ENCODE data around the gene ZNF385C.

DNA sequence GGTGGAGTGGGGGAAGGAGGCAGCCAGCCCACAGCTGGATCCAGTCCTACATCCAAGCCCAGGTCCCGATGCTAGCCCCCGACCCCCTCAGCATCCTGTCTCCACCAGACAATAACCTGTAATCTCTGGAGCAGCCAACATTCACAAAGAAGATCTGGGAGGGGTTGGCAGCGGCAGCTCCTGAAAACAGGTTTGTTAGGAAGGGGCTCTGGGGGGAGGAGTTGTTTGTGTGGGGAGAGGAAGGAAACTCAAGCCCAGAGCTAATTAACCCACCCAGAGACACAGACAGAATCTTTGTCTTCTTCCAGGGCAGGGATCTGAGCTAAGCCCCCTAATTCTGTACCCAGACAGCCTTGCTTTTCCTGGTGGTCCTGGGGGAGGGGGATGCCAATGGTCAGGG, 43.2 kb downstream of the ZNF385C start:
- TF ChIP-seq, protein P1, sequence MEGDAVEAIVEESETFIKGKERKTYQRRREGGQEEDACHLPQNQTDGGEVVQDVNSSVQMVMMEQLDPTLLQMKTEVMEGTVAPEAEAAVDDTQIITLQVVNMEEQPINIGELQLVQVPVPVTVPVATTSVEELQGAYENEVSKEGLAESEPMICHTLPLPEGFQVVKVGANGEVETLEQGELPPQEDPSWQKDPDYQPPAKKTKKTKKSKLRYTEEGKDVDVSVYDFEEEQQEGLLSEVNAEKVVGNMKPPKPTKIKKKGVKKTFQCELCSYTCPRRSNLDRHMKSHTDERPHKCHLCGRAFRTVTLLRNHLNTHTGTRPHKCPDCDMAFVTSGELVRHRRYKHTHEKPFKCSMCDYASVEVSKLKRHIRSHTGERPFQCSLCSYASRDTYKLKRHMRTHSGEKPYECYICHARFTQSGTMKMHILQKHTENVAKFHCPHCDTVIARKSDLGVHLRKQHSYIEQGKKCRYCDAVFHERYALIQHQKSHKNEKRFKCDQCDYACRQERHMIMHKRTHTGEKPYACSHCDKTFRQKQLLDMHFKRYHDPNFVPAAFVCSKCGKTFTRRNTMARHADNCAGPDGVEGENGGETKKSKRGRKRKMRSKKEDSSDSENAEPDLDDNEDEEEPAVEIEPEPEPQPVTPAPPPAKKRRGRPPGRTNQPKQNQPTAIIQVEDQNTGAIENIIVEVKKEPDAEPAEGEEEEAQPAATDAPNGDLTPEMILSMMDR (IDR thresholded peaks at IDR 0.05 in 2 of 3, conservative IDR thresholded peaks at IDR 0.05 in 1 of 3; ENCODE audit: borderline replicate concordance in 1 of 3, insufficient read depth in 1 of 3, low read depth in 2 of 3, low read length in 2 of 3), result no peak
- TF ChIP-seq POLR2A (IDR thresholded peaks at IDR 0.05; ENCODE audit: borderline replicate concordance, extremely low read depth, insufficient read depth, insufficient read length) (no peak), SP1 (IDR thresholded peaks at IDR 0.05; ENCODE audit: low read depth) (no peak), EZH2 (IDR thresholded peaks at IDR 0.05) (no peak), YY1 (IDR thresholded peaks at IDR 0.05; ENCODE audit: extremely low read depth, insufficient replicate concordance, low read depth, low read length) (no peak), CEBPB (IDR thresholded peaks at IDR 0.05; ENCODE audit: low read depth) (no peak), ELF1 (IDR thresholded peaks at IDR 0.05; ENCODE audit: borderline replicate concordance, low read depth) (no peak)
- TF ChIP-seq, protein P2, sequence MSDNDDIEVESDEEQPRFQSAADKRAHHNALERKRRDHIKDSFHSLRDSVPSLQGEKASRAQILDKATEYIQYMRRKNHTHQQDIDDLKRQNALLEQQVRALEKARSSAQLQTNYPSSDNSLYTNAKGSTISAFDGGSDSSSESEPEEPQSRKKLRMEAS (IDR thresholded peaks at IDR 0.05), result no peak
- TF ChIP-seq, protein P3, sequence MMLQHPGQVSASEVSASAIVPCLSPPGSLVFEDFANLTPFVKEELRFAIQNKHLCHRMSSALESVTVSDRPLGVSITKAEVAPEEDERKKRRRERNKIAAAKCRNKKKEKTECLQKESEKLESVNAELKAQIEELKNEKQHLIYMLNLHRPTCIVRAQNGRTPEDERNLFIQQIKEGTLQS (IDR thresholded peaks at IDR 0.05), result no peak
- TF ChIP-seq, protein P4, sequence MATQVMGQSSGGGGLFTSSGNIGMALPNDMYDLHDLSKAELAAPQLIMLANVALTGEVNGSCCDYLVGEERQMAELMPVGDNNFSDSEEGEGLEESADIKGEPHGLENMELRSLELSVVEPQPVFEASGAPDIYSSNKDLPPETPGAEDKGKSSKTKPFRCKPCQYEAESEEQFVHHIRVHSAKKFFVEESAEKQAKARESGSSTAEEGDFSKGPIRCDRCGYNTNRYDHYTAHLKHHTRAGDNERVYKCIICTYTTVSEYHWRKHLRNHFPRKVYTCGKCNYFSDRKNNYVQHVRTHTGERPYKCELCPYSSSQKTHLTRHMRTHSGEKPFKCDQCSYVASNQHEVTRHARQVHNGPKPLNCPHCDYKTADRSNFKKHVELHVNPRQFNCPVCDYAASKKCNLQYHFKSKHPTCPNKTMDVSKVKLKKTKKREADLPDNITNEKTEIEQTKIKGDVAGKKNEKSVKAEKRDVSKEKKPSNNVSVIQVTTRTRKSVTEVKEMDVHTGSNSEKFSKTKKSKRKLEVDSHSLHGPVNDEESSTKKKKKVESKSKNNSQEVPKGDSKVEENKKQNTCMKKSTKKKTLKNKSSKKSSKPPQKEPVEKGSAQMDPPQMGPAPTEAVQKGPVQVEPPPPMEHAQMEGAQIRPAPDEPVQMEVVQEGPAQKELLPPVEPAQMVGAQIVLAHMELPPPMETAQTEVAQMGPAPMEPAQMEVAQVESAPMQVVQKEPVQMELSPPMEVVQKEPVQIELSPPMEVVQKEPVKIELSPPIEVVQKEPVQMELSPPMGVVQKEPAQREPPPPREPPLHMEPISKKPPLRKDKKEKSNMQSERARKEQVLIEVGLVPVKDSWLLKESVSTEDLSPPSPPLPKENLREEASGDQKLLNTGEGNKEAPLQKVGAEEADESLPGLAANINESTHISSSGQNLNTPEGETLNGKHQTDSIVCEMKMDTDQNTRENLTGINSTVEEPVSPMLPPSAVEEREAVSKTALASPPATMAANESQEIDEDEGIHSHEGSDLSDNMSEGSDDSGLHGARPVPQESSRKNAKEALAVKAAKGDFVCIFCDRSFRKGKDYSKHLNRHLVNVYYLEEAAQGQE (IDR thresholded peaks at IDR 0.05; ENCODE audit: low read depth), result no peak
